ENCODE data around the gene DHRSX.

- TF ChIP-seq CTCF (IDR thresholded peaks at IDR 0.05; ENCODE audit: low read depth, low read length, poor library complexity, severe bottlenecking) (no peak), EZH2phosphoT487 (IDR thresholded peaks at IDR 0.05; ENCODE audit: borderline replicate concordance, low read length) (no peak)
Measured at GRCh38 chrX:2539586-2539985, 38.8 kb upstream of the DHRSX start.
